HepG2 (cell line): ENCODE data around the gene ITGA7. TPM values are rescaled to one million over a fixed set of nuclear protein-coding genes. Genes with fewer than 3 reads are reported as not detected.

Experiments used
- ATAC-seq: fragments of 200-7000 bp; cut with Tn5 transposase; 3 replicates; pipeline ENCODE4 v1.9.1; 2020; ENCODE audit warnings: mild to moderate bottlenecking, moderate library complexity
- BruUV-seq: library from RNA; stranded (reverse); fragments of 400-500 nt; replicated peaks from 2 replicates; lab custom pipeline; 2021; lab: Mats Ljungman, UMichigan
- CTCF ChIA-PET: fragments of 300-600 bp; formaldehyde crosslinking; extraction: SDS; loops from one replicate; lab custom pipeline; 2021; ENCODE audit warnings: low total read pairs, inconsistent platforms, low intra/inter-chr PET ratio; lab: Yijun Ruan, JAX
- POLR2A ChIA-PET: fragments of 350-600 bp; sonication (Branson Sonifier 250); formaldehyde crosslinking; loops from one replicate; lab custom pipeline; 2020; ENCODE audit warnings: antibody characterized with exemption, inconsistent platforms; lab: Yijun Ruan, JAX
- DNase-seq: peaks from one replicate; pipeline ENCODE4 v3.0.0-alpha.2; 2015; ENCODE audit warnings: low spot score
- FAIRE-seq: peaks from 3 replicates; lab custom pipeline; 2011; peaks lifted over from hg19 to GRCh38; lab: Jason Lieb, UNC
- H2AFZ ChIP-seq: one replicate; pipeline ENCODE4 v1.6.1; 2011; ENCODE audit warnings: low read length, inconsistent platforms
- H3K27ac ChIP-seq: fragments of 300-600 bp; 3 replicates; pipeline ENCODE4 v1.8.0; 2011; ENCODE audit warnings: mixed run types, mild to moderate bottlenecking, mixed read lengths, low read length, inconsistent platforms; ENCODE audit not compliant: insufficient read depth; ENCODE audit errors: extremely low read length
- H3K27me3 ChIP-seq, 2 experiments: fragments of 200-600 bp in 1 of 2; 2 replicates in 1 of 2; 3 replicates in 1 of 2; pipeline versions ENCODE4 v1.6.0 to v1.8.0; 2011; ENCODE audit warnings: low read length in 2 of 2, mild to moderate bottlenecking in 2 of 2, moderate library complexity in 2 of 2, inconsistent platforms in 1 of 2; ENCODE audit not compliant: insufficient read depth in 2 of 2, control insufficient read depth in 1 of 2
- H3K36me3 ChIP-seq, 2 experiments: fragments of 200-600 bp in 1 of 2; replicated peaks in 1 of 2; 2 replicates in 1 of 2; 3 replicates in 1 of 2; pipeline versions ENCODE4 v1.5.1 to v1.8.0; 2011; ENCODE audit warnings: low read length in 2 of 2, inconsistent platforms in 1 of 2; ENCODE audit not compliant: insufficient read depth in 2 of 2, control insufficient read depth in 1 of 2
- H3K4me1 ChIP-seq: 2 replicates; pipeline ENCODE4 v1.5.1; 2012; ENCODE audit warnings: low read length, inconsistent platforms; ENCODE audit not compliant: insufficient read depth
- H3K4me2 ChIP-seq: 2 replicates; pipeline ENCODE4 v1.6.0; 2011; ENCODE audit warnings: low read depth, low read length, inconsistent platforms
- H3K4me3 ChIP-seq, 3 experiments: fragments of 200-600 bp in 1 of 3; sonication (generic), shearing (Covaris generic) in 1 of 3; replicated peaks in 1 of 3; 2 replicates each; pipeline ENCODE4 v1.5.1; 2011 to 2016; ENCODE audit warnings: low read length in 3 of 3, inconsistent platforms in 2 of 3, low read depth in 2 of 3, mild to moderate bottlenecking in 2 of 3, control low read depth in 1 of 3, mixed read lengths in 1 of 3; ENCODE audit not compliant: insufficient read depth in 1 of 3
- H3K79me2 ChIP-seq: one replicate; pipeline ENCODE4 v1.6.1; 2011; ENCODE audit warnings: low read length, inconsistent platforms; ENCODE audit not compliant: insufficient read depth
- H3K9ac ChIP-seq: 2 replicates; pipeline ENCODE4 v1.6.0; 2011; ENCODE audit warnings: mild to moderate bottlenecking, low read depth, low read length, inconsistent platforms; ENCODE audit not compliant: insufficient read depth
- H3K9me3 ChIP-seq: 2 replicates; pipeline ENCODE4 v1.5.1; 2012; ENCODE audit warnings: mild to moderate bottlenecking, low read length
- H4K20me1 ChIP-seq: 2 replicates; pipeline ENCODE4 v1.6.0; 2011; ENCODE audit warnings: inconsistent platforms, mild to moderate bottlenecking, low read length, moderate library complexity; ENCODE audit not compliant: insufficient read depth
- FOXC1 ChIP-seq: sonication (generic); formaldehyde crosslinking; IDR thresholded peaks from 2 replicates; pipeline ENCODE4 v1.8.0; 2022; ENCODE audit warnings: mild to moderate bottlenecking, missing genetic modification reagents, borderline replicate concordance
- GABPB1 ChIP-seq: IDR thresholded peaks from 2 replicates; pipeline ENCODE4 v1.6.1; 2016; ENCODE audit warnings: mild to moderate bottlenecking, missing genetic modification reagents, moderate library complexity, missing compliant biosample characterization
- GTF2F1 ChIP-seq: fragments of 150-350 bp; IDR thresholded peaks from 2 replicates; pipeline ENCODE4 v1.6.1; 2014; ENCODE audit warnings: low read length
- HNRNPLL ChIP-seq: fragments of 200-400 bp; formaldehyde crosslinking; IDR thresholded peaks from 2 replicates; pipeline ENCODE4 v1.6.1; 2017; ENCODE audit warnings: mild to moderate bottlenecking, low read depth, low read length; ENCODE audit not compliant: poor library complexity, severe bottlenecking
- MLXIP ChIP-seq: sonication (generic); formaldehyde crosslinking; IDR thresholded peaks from 2 replicates; pipeline ENCODE4 v1.9.0; 2021; ENCODE audit warnings: missing genetic modification reagents, borderline replicate concordance
- PHF8 ChIP-seq: sonication (generic); formaldehyde crosslinking; IDR thresholded peaks from 2 replicates; pipeline ENCODE4 v1.5.0; 2020; ENCODE audit warnings: missing genetic modification reagents
- SATB2 ChIP-seq: sonication (generic); formaldehyde crosslinking; IDR thresholded peaks from 2 replicates; pipeline ENCODE4 v1.5.0; 2020; ENCODE audit warnings: missing genetic modification reagents
- SIX1 ChIP-seq: sonication (generic); formaldehyde crosslinking; IDR thresholded peaks from 2 replicates; pipeline ENCODE4 v1.4.0; 2020; ENCODE audit warnings: missing genetic modification reagents, borderline replicate concordance
- TRAFD1 ChIP-seq: sonication (generic); formaldehyde crosslinking; IDR thresholded peaks from 2 replicates; pipeline ENCODE4 v1.5.1; 2020; ENCODE audit warnings: missing genetic modification reagents, mild to moderate bottlenecking, borderline replicate concordance
- ZBTB44 ChIP-seq: sonication (generic); formaldehyde crosslinking; IDR thresholded peaks from 2 replicates; pipeline ENCODE4 v1.4.0; 2020; ENCODE audit warnings: missing genetic modification reagents
- ZGPAT ChIP-seq: IDR thresholded peaks from 2 replicates; pipeline ENCODE4 v1.6.1; 2016; ENCODE audit warnings: mild to moderate bottlenecking
- ZNF121 ChIP-seq: sonication (generic); formaldehyde crosslinking; IDR thresholded peaks from 2 replicates; pipeline ENCODE4 v1.5.0; 2020; ENCODE audit warnings: mild to moderate bottlenecking, missing genetic modification reagents
- ZNF557 ChIP-seq: sonication (generic); formaldehyde crosslinking; IDR thresholded peaks from 2 replicates; pipeline ENCODE4 v1.4.0; 2020; ENCODE audit warnings: missing genetic modification reagents
- ZNF749 ChIP-seq: sonication (generic); formaldehyde crosslinking; IDR thresholded peaks from 2 replicates; pipeline ENCODE4 v1.8.0; 2022; ENCODE audit warnings: mild to moderate bottlenecking, missing genetic modification reagents, moderate library complexity, borderline replicate concordance
- ZNF770 ChIP-seq: sonication (generic); formaldehyde crosslinking; IDR thresholded peaks from 2 replicates; pipeline ENCODE4 v1.5.0; 2020; ENCODE audit warnings: mild to moderate bottlenecking, missing genetic modification reagents
- WGBS: methylation state at CpG from one replicate; pipeline ENCODE4 v1.1.6; 2017; ENCODE audit warnings: low lambda C conversion rate; 5-methylcytosine and 5-hydroxymethylcytosine counted together
- in situ Hi-C: cut with HindIII; loops from 2 replicates; pipeline ENCODE4 v1.10.0; 2017; ENCODE audit warnings: low pct_unique_long_range_greater_than_20kb; ENCODE audit not compliant: extremely low pct_ligation_motif_present
- intact Hi-C: fragments of 100-400 bp; cut with micrococcal nuclease; formaldehyde crosslinking; loops from one replicate; pipeline ENCODE4 v1.10.0; 2022; ENCODE audit not compliant: unreplicated experiment
- polyA plus RNA-seq, 8 experiments: library from polyadenylated mRNA; depleted of rRNA in 3 of 8; stranded (reverse) in 7 of 8; unstranded in 1 of 8; fragments of >200 nt; fragmentation: Illumina TruSeq in 4 of 8; extraction: Trizol in 4 of 8; gene quantifications; 2 replicates each; pipeline versions ENCODE4 v1.2.1 to v1.2.3, GENCODE V29; 2011 to 2016; ENCODE audit warnings: low read depth in 4 of 8, missing spikeins in 1 of 8, mixed read lengths in 1 of 8; ENCODE audit not compliant: insufficient read depth in 1 of 8
- total RNA-seq, 5 experiments: library from RNA; depleted of rRNA; stranded (reverse); fragments of >200 nt; fragmentation: Illumina TruSeq; extraction: Trizol; gene quantifications; 2 replicates each; pipeline ENCODE4 v1.2.3, GENCODE V29; 2016; ENCODE audit warnings: low read depth in 1 of 5

The ITGA7 gene
- total and polyA plus RNA-seq, 2 of the 13 experiments (the other 11 are each of a cell fraction or from before 2014, with no cell fraction given) = 0.65 to 0.75 TPM

GRCh38 chr12:55697686-55698085, 10.0 kb downstream of the ITGA7 start:
- Histone ChIP-seq H4K20me1 (no peaks in the 10 kb centered on the region), H3K27ac (no peak overlapping the region), H2AFZ (no peak overlapping the region), H3K27me3 (peaks cover 4 to 6% of the 10 kb centered on the region in 2 experiments; a peak in 3 of 5 replicates), H3K4me1 (peaks cover 65% of the 10 kb centered on the region), H3K4me2 (no peak overlapping the region), H3K9ac (no peak overlapping the region), H3K36me3 (no peaks in the 10 kb centered on the region), H3K79me2 (no peaks in the 10 kb centered on the region), H3K4me3 (no peak overlapping the region), H3K9me3 (no peaks in the 10 kb centered on the region)
- BruUV-seq = no TSS peak
- intact Hi-C loops = no loop called here
- in situ Hi-C loops = no loop called here
- no peak for ATAC-seq
- POLR2A ChIA-PET = no interaction called here
- no peak for DNase-seq
- CTCF ChIA-PET = no interaction called here
- FAIRE-seq = no peak
- 57% methylated on average over 4 of the region's 7 CpGs for WGBS
- TF ChIP-seq GTF2F1 = no peak
- TF ChIP-seq FOXC1 = no peak
- TF ChIP-seq ZBTB44 = no peak
- TF ChIP-seq TRAFD1 (CRISPR knock-in tag) = no peak
- TF ChIP-seq ZGPAT (CRISPR knock-in tag) = no peak
- no peak for TF ChIP-seq HNRNPLL
- TF ChIP-seq GABPB1 (CRISPR knock-in tag) = no peak
- TF ChIP-seq ZNF770 (CRISPR knock-in tag) = no peak
- TF ChIP-seq ZNF121 (CRISPR knock-in tag) = no peak
- no peak for TF ChIP-seq ZNF557
- TF ChIP-seq ZNF749 = no peak
- TF ChIP-seq SATB2 (CRISPR knock-in tag) = no peak
- no peak for TF ChIP-seq PHF8 (CRISPR knock-in tag)
- no peak for TF ChIP-seq SIX1 (CRISPR knock-in tag)
- TF ChIP-seq MLXIP (CRISPR knock-in tag) = no peak
